Chondrocyte (in vitro differentiated cells): Measurements from ENCODE around the gene FGFBP2. TPM values are rescaled to one million over a fixed set of nuclear protein-coding genes. Genes with fewer than 3 reads are reported as not detected.
"Not testable (repeated sequence)": the region's sequence is repeated elsewhere in the genome, so short reads cannot be mapped to it uniquely, and the experiment has no call there.

ENCODE experiments used
- DNase-seq: peaks from one replicate; pipeline ENCODE4 v3.0.0; 2021; ENCODE audit warnings: mixed read lengths, low spot score
- H3K27ac Mint-ChIP-seq: one replicate; pipeline ENCODE4 v1.8.0; 2021; ENCODE audit warnings: mild to moderate bottlenecking, moderate library complexity, mixed read lengths; ENCODE audit not compliant: unreplicated experiment
- H3K27me3 Mint-ChIP-seq: 2 replicates; pipeline ENCODE4 v1.8.0; 2021; ENCODE audit warnings: low read depth, mixed read lengths
- H3K36me3 Mint-ChIP-seq: 2 replicates; pipeline ENCODE4 v1.8.0; 2021; ENCODE audit warnings: low read depth, mixed read lengths
- H3K4me1 Mint-ChIP-seq: 2 replicates; pipeline ENCODE4 v1.8.0; 2021; ENCODE audit warnings: low read depth, mild to moderate bottlenecking, mixed read lengths
- H3K4me3 Mint-ChIP-seq: one replicate; pipeline ENCODE4 v1.8.0; 2021; ENCODE audit warnings: mild to moderate bottlenecking, moderate library complexity, mixed read lengths; ENCODE audit not compliant: unreplicated experiment
- H3K9me3 Mint-ChIP-seq: 2 replicates; pipeline ENCODE4 v1.8.0; 2021; ENCODE audit warnings: low read depth, mixed read lengths
- CTCF ChIP-seq: fragments of 200-600 bp; sonication (generic); IDR thresholded peaks from 2 replicates; pipeline ENCODE4 v1.5.0; 2021; ENCODE audit warnings: antibody characterized with exemption, mild to moderate bottlenecking, moderate library complexity
- total RNA-seq: library from RNA; stranded (reverse); gene quantifications from 3 replicates; pipeline ENCODE4 v1.2.1, GENCODE V29; 2021

Gene FGFBP2
- total RNA-seq, 1 donor from 2014 or later: not detected

GRCh38 chr4:15917297-15917696, 45.7 kb downstream of the FGFBP2 start:
- Mint-ChIP-seq H3K27me3 (no peaks in the 10 kb centered on the region), H3K27ac (no peak overlapping the region), H3K4me1 (peaks cover 23% of the 10 kb centered on the region), H3K9me3 (no peaks in the 10 kb centered on the region), H3K4me3 (no peak overlapping the region), H3K36me3 (no peaks in the 10 kb centered on the region)
- no peak for DNase-seq
- no peak for TF ChIP-seq CTCF

GRCh38 chr4:15916358-15916757, 46.6 kb downstream of the FGFBP2 start:
- H3K36me3 Mint-ChIP-seq, H3K27me3 Mint-ChIP-seq, DNase-seq, H3K27ac Mint-ChIP-seq, H3K4me3 Mint-ChIP-seq, H3K9me3 Mint-ChIP-seq: not testable (repeated sequence)
- H3K4me1 Mint-ChIP-seq: peaks cover 19% of the 10 kb centered on the region

- no peak for TF ChIP-seq CTCF
- Mint-ChIP-seq H3K27ac (no peak overlapping the region), H3K27me3 (no peaks in the 10 kb centered on the region), H3K36me3 (no peaks in the 10 kb centered on the region), H3K9me3 (no peaks in the 10 kb centered on the region), H3K4me3 (no peak overlapping the region), H3K4me1 (peaks cover 7% of the 10 kb centered on the region)
- no peak for DNase-seq
Observed at GRCh38 chr4:15914736-15915135, 48.2 kb downstream of the FGFBP2 start.

- Mint-ChIP-seq H3K4me1 (peaks cover 7% of the 10 kb centered on the region), H3K27ac (no peak overlapping the region), H3K4me3 (no peak overlapping the region), H3K9me3 (no peaks in the 10 kb centered on the region), H3K36me3 (no peaks in the 10 kb centered on the region), H3K27me3 (no peaks in the 10 kb centered on the region)
- DNase-seq: no peak
- TF ChIP-seq CTCF: no peak
Observed at GRCh38 chr4:15914291-15914690, 48.7 kb downstream of the FGFBP2 start.

- Mint-ChIP-seq H3K27me3 (no peaks in the 10 kb centered on the region), H3K4me3 (no peak overlapping the region), H3K36me3 (no peaks in the 10 kb centered on the region), H3K27ac (no peak overlapping the region), H3K4me1 (peaks cover 7% of the 10 kb centered on the region), H3K9me3 (peaks cover 5% of the 10 kb centered on the region)
- TF ChIP-seq CTCF: no peak
- no peak for DNase-seq
Observed at GRCh38 chr4:15913631-15913970, 49.4 kb downstream of the FGFBP2 start.

GRCh38 chr4:15912961-15913630, 49.9 kb downstream of the FGFBP2 start:
- Mint-ChIP-seq H3K27ac (no peak overlapping the region), H3K9me3 (peaks cover 8% of the 10 kb centered on the region), H3K4me3 (no peak overlapping the region), H3K4me1 (peaks cover 7% of the 10 kb centered on the region), H3K36me3 (peaks cover 1% of the 10 kb centered on the region), H3K27me3 (no peaks in the 10 kb centered on the region)
- TF ChIP-seq CTCF: no peak
- no peak for DNase-seq
